Brain pericyte (primary cell): Measurements from ENCODE around the gene EIF5A.

Experiments
- DNase-seq: peaks from one replicate; pipeline ENCODE4 v3.0.0-alpha.2; 2012; ENCODE audit warnings: low read depth, low spot score

EIF5A gene

GRCh38 chr17:7313088-7313889 lies 5.9 kb downstream of the EIF5A start:
- no peak for DNase-seq

DNA sequence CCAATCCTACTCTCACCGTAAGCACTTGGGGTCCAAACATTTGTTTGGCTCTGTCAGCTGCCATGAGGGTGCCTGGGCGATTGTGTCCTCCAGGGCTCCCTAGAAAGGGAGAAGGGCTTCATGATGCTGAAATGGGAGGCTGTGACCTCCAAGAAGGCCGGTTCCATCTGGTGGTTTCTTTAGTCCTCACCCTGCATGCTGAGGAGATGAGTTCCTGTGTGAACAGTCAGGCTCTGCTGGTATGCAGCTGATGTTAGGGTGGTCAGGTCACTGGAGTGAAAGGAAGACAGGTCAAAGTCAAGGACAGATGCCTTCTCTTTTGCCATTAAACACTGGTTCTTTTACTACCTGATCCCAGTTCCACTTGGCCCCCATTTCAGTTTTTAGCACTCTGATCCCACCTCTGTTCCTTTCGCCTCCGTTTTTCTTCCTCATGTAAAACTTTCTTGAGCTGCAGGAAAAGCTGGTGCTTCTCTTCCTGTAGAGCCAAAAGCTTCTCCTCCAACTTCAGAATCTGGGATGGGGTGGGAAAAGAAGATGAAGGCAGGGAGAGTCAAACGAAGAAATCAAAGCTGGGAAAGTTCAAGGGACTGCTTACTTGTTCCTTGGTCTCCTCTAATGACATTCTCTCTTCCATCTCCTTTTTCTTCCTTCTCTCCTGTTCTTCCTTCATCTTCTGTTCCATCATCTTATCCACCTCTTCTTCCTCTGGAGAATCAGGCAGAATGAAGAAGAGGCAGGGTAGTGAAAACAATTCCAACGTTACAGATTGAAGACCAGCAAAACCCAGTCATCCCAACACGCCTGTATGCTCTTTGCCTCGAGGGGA lies 6.7 kb downstream of the EIF5A start:
- DNase-seq, result no peak

DNA sequence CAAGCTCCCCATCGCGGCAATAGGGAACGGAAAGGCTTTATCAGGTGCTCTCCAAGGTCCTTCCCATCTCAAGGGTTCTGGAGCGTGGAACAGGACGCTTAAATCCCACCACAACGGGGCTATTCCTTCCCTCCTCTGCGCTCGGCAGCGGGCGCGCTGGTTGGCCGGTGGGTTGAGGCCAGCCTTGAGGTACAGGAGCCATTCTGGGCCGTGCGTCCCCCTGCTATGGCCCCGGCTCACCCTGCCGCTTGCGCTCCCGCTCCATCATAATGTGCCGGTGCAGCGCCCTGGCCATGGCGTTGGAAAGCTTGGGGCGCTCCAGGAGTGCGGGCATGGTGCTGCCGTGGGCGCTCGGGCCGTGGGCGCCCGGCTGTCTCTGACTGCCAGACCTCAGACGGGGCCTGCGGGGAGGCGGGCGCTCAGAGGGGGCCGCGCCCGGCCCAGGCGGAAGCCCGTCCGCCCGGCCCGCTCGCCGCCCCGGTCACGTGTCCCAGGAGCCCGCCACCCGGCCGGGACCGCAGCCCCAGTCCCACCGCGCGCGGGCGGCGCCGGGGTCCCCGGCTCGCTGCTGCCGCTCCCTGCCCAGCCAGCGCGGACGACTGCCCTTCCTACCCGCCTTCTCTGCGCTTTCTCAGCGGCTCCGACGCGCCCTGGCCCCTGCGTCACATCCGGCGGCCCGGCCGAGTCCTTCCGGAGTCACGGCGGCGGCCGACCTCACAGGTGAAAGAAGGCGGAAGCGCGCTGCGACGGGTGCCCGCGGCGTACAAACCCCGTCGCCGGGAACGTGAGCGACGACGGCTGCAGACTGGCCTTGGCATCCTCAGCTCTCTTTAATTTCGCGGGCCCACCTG lies 7.5 kb downstream of the EIF5A start, which contains the start of gene GPS2:
GPS2 (minus strand) TSS at position 642 of the 851 bp plus-strand sequence; CDS start at position 334, 308 bp downstream.
- no peak for DNase-seq

GRCh38 chr17:7315570-7316235 lies 8.3 kb downstream of the EIF5A start:
- no peak for DNase-seq

- no peak for DNase-seq
These were observed 9.9 kb downstream of the EIF5A start for GRCh38 chr17:7317161-7317803.

GRCh38 chr17:7318121-7318860 lies 10.9 kb downstream of the EIF5A start:
- no peak for DNase-seq

DNA sequence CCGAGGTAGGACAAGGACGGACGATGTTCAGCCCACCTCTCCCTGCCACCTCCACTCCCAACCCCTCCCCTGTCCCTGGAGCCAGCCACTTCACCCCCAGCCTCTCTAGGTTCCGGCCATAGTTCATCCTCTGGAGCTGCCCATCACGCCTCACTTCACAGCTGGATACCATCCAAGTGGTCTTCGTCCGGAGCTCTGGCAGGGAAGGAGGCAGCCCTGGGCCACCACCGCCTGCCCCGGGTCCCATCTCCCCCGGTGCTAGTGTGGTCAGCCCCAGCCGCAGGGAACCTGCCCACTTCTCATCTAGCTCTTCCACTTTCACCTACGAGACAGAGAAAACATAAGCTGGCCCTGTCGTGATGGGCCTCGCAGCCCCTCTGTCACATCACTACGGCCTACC lies 14.0 kb downstream of the EIF5A start:
- no peak for DNase-seq

GRCh38 chr17:7322520-7323194 lies 15.2 kb downstream of the EIF5A start:
- no peak for DNase-seq

- no peak for DNase-seq
These were observed 16.5 kb downstream of the EIF5A start for GRCh38 chr17:7323731-7324437.

- DNase-seq, result no peak
These were observed 17.0 kb downstream of the EIF5A start for GRCh38 chr17:7324438-7324779.

GRCh38 chr17:7325031-7325528 lies 17.7 kb downstream of the EIF5A start:
- DNase-seq, result no peak

GRCh38 chr17:7326186-7326585 lies 18.8 kb downstream of the EIF5A start:
- DNase-seq, result no peak

DNA sequence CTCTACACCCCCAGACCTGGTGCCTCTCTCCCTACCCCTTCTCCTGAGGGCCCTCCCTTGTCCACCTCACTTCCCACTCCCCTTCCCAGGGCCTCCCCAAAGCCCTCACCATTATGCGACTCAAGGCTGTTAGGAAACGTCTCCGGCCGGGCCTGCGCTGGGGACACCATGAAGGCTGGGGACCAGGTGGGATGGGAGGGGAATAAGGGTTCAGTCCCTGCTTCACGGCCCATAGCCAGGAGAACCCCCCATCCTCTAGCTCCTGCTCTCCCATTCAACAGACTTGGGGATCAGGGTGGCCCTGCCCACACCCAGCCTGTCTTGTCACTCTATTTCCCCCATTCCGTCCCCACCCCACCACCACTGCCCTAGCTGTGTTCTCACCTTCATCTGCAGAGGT lies 19.6 kb downstream of the EIF5A start:
- no peak for DNase-seq

GRCh38 chr17:7327501-7327900 lies 20.1 kb downstream of the EIF5A start:
- no peak for DNase-seq

DNA sequence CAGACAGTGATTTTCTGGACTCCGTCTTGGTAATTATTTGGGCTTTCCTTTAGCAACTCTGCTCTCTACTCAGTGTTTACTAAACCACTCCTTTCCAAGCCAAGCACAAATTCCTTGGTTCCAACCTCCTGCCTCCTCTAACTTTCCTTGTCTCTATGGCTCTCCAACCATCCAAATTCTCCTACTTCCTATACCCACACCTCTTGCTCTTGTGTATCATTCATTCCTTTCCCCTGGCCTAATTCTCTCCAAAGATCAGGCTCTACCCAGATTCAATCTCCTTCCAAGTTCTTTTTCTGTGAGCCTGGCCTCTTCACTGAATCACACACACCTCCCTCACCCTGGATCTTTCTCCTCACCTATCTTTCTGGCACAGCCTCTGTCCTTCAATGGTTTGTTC lies 20.6 kb downstream of the EIF5A start:
- no peak for DNase-seq

DNA sequence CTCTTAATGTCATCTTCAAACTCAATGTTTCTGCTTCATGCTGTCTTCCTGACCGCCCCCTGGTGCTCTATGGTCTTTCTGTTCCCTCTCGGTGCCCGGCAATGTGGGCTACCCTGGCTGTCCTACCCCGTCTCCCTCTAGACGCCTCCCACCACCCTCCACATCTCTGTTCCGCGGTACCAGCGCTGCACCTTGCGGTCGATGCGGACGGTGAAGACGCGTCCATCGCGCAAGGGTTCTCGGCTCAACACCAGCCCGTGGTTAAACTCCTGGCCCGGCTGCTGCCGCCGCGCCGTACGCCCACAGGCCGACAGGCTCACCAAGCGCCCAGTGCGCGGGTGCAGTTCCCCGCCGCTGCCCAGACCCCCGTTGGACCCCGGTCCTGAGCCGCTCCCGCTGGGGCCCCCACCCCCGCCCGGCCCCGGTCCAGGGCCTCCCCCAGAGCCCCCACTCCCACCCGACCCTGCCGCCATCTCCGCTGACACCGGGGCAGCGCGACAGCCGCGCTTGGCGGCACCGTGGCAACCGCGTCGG lies 21.5 kb downstream of the EIF5A start, which contains the start of gene NEURL4:
NEURL4 (minus strand) TSS at position 496 of the 534 bp plus-strand sequence; CDS start at position 473, 23 bp downstream.
- DNase-seq, result no peak

DNA sequence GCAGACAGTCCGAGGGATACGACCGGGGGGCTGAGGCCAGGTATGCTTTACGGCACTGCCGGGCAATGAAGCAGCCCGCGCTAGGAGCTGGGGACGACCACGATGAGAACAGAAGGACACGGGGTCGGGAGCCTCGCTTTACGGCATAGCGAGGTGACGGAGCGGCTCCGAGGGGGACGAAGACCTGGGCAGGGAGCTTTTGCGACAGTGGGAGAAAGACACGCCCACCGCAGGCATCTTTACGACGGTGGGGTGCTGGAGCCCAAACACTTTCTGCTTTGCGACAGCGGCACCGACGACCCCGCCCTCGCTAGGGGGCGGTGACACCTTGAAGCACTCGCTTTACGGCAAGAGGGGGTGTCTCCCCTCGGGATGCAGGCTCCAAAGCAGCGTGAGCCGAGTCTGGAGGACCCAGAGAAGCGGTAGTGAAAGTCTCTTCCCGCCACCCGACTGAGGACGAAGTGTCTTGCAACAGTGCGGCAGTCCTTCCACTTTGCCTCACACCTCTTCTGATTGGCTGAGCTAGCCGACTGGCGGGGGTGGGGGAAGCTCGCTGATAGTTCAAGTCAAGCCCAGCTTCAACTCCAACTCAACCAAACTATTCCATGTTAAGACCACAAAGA lies 22.1 kb downstream of the EIF5A start:
- peak; percentile 97 for DNase-seq
